NCI-H2196 (cell line): ENCODE data around the gene ING5.

ENCODE experiments used
- DNase-seq: peaks from one replicate; lab custom pipeline; 2025; ENCODE audit not compliant: unreplicated experiment; lab: John Stamatoyannopoulos, UW

The ING5 gene

DNA sequence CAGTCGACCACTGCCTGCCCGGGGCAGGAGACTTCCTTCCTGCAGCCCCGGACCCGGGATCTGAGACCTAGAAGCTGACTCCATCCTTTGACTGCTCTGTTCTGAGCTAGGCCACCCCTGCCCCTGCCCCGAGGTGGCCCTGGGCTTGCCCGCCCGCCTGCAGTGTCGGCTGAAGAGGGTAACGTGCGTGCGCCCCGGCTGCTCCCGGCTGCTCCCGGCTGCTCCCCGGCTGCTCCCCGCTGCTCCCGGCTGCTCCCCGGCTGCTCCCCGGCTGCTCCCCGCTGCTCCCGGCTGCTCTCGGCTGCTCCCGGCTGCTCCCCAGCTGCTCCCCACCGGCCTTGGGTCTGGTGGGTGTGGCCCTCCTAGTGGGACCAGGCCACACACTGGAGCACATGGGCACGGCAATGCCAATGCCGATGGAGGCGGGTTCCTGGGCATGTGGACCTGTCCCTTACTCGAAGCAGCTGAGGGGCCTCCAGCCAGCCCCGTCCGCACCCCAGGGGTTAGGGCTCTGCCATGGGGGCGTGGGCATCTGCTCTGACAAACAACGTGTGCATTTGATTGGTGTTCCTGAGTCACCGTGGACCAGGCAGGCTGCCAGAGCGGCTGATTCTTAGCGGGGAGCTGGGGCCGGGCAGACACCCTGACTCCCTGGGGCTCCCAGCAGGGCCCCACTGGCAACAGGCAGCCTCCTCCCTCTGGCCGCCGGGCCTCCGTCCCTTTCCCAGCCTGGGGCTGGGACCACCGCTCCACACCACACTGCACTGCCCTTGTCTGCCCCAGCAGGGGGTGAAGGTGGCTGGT is 72.8 kb downstream of the ING5 start:
- no peak for DNase-seq

DNA sequence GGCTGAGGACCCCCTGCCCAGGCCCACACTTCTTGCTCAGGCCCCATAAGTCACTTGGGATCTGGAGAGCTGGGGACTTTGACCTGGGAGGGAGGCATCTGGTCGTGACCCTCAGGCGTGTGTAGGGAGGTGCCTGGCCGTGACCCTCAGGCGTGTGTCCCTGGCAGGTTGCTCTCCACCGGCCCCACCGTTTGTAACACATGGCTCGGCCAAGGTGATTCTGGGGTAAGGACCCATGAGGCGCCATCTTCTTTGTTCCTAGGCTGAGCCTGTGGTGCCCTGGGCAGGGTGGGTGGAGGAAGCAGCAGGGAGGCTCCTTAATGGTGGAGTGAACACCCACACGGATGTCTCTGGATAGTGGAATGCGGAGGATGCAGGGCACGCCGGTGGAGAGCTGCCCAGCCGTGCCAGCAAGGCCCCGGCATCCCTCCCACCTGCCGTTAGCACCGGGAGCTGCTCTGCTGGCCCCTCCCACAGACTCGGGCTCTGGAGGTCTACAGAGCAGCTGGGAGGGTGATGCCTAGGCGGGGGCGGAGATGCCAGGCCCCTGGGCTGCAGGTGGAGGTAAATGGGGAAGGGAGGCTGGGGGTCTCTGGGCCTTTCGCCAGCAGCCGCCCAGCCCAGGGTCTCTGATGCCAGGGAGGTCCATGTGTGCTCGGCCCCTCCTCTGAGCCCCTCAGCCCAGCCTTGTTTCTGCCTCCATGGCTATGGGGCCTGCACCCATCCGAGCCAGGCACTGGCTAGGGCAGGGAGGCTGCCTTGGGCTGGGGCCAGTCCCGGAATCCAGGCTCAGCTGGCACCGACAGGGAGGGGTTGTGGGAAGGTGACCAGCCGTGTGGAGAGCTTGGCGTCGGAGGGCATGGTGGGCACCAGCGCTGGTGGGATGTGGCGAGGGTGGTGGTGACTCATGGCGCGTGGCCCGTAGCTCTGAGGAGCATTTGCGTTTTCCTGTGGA is 73.7 kb downstream of the ING5 start:
- no peak for DNase-seq

DNA sequence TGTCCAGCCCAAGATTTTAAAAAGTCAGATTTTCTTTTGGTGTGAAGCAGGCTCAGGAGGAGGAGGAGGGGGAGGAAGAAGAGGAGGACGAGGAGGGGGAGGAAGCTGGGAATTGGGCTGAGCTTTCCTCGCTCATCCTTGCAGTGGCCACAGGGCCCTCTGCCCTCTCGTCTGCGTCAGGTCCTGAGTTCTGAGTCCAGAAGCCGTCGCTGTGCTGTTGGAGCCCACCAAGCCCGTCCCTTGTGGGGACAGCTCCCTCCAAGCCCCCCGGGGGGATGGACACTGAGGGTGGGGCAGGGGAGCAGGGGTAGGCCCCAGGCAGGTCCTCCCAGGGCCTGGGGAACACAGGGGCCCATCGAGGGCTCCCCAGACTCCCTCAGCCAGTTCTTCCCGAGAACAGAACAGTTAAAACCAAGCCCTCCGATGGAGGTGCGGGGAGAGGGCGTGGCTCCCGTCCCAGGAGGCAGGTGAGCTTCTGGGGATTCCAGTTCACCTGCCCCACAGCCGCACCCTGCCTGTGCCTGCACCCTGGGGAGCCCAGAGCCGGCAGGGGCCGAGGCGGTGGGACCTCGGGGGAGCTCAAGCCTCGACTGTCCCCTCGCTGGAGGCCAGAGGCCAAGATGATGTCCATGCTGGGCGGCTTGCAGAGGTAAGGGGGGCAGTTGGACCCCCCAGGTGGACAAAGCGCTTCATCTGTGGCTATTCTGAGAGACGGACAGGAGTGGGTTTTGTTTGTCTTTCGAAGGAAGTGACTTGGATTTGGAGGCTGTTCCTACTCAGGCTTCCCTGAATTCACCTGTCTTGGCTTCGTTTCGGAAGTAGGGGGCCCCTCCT is 74.7 kb downstream of the ING5 start, which contains the start of gene GAL3ST2:
Gene GAL3ST2, plus strand, starts transcription at position 487 of the 834 bp plus-strand sequence. Its CDS starts 134 bp downstream, at position 621.
- DNase-seq, result no peak

DNA sequence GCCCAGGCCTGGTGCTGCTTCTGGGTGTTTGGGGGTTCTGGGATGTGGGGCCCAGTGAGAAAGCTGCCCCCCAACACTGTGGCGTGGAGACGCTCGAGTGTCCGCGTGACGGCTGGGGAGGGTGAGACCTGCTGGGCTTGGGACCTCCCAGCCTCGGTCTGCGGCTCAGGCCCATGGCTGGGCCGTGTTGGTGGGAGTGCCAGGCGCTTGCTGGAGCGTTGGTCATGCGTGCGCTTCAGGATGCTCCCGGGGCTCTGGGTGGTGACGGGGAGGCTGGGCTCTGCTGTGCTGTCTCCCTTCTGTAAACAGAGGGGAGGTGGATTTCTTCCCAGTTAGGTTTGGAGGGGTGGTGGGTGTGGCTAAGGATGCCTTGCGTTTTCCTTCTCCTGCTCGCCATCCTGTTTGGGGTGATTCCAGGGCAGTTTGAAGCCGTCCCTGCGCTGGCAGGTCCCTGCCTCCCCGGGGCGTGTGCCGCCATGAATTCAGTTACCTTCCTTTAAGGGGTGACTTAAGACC is 75.4 kb downstream of the ING5 start:
- no peak for DNase-seq

DNA sequence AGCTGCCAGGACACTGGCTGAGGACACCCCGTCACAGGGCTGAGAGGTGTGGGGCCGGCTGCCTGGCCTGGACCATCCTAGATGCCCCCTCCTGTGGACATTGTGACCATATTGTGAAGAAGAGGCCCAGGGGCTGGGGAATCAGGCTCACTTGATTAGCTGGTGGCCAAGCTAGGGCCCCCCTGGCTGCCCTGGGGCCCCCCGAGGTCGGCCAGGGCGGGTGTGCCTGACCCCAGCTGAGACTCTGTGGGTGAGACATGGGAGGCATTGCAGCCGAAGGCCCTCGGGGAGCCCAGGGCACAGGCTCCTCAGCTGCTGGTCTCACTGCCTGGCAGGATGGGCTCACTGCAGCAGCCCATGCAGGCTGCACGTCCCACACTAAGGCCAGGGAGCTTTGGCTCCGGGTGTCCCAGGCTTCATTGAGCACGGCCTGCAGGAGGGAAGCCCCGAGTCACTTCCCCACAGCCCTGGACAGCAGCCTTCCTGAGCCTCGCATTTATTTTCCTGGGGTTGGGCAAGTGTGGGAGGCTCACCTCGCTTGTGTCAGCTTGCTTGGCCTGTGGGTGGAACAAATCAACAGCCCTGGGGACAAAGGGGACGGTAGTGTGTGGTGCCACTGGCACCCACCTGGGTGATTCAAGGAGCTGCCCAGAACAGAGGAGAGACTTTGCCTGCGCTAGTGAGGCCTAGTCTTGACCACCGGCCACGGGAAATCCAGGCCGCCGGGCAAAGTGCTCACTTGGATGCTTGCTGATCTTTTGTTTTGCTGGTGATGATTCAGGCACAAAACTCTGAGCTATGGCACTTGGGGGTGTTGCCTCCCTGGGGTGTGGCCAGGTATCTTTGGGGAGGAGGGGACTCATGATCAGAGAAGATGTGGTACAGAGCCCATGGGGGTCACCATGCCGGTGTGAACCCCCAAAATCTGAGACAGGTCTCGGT is 76.1 kb downstream of the ING5 start:
- DNase-seq, result no peak
